GM21619 (cell line): Measurements from ENCODE around the gene ZFP3.
"Not testable (repeated sequence)": the region's sequence is repeated elsewhere in the genome, so short reads cannot be mapped to it uniquely, and the experiment has no call there.

ENCODE experiments used
- ATAC-seq: cut with Tn5 transposase; IDR thresholded peaks from one replicate; pipeline ENCODE4 v1.9.1; 2021; ENCODE audit not compliant: unreplicated experiment

Gene ZFP3

GRCh38 chr17:5123343-5124124 lies 45.3 kb downstream of the ZFP3 start:
- ATAC-seq: no peak

- not testable (repeated sequence) for ATAC-seq
These were observed 46.0 kb downstream of the ZFP3 start for GRCh38 chr17:5124125-5124760.

- ATAC-seq: not testable (repeated sequence)
These were observed 46.6 kb downstream of the ZFP3 start for GRCh38 chr17:5124896-5125295.

- no peak for ATAC-seq
These were observed 48.6 kb downstream of the ZFP3 start for GRCh38 chr17:5126719-5127488.

- no peak for ATAC-seq
These were observed 49.6 kb downstream of the ZFP3 start for GRCh38 chr17:5127910-5128309.

GRCh38 chr17:5128387-5128786 lies 50.1 kb downstream of the ZFP3 start:
- not testable (repeated sequence) for ATAC-seq

GRCh38 chr17:5128905-5129535 lies 50.8 kb downstream of the ZFP3 start:
- no peak for ATAC-seq

GRCh38 chr17:5129770-5130169 lies 51.5 kb downstream of the ZFP3 start:
- not testable (repeated sequence) for ATAC-seq

GRCh38 chr17:5130261-5130660 lies 52.0 kb downstream of the ZFP3 start:
- ATAC-seq: not testable (repeated sequence)

GRCh38 chr17:5130687-5131086 lies 52.4 kb downstream of the ZFP3 start:
- ATAC-seq: not testable (repeated sequence)

GRCh38 chr17:5131146-5131715 lies 53.0 kb downstream of the ZFP3 start:
- ATAC-seq: no peak

- ATAC-seq: not testable (repeated sequence)
These were observed 53.7 kb downstream of the ZFP3 start for GRCh38 chr17:5131799-5132502.

GRCh38 chr17:5132503-5133225 lies 54.4 kb downstream of the ZFP3 start:
- not testable (repeated sequence) for ATAC-seq

- ATAC-seq: no peak
These were observed 55.0 kb downstream of the ZFP3 start for GRCh38 chr17:5133311-5133710.

GRCh38 chr17:5133961-5134360 lies 55.7 kb downstream of the ZFP3 start:
- ATAC-seq: not testable (repeated sequence)

- not testable (repeated sequence) for ATAC-seq
These were observed 56.3 kb downstream of the ZFP3 start for GRCh38 chr17:5134571-5134970.

GRCh38 chr17:5135131-5135712 lies 57.0 kb downstream of the ZFP3 start:
- not testable (repeated sequence) for ATAC-seq

- ATAC-seq: no peak
These were observed 57.7 kb downstream of the ZFP3 start for GRCh38 chr17:5135726-5136579.
